Non-pigmented ciliary epithelial cell (primary cell): ENCODE data around the gene PEMT.
"Not testable (repeated sequence)": the region's sequence is repeated elsewhere in the genome, so short reads cannot be mapped to it uniquely, and the experiment has no call there.

Source experiments
- DNase-seq: peaks from one replicate; pipeline ENCODE4 v3.0.0-alpha.2; 2010; ENCODE audit warnings: low read depth

The PEMT gene

GRCh38 chr17:17591355-17592298 lies at the start of gene PEMT:
Gene PEMT (minus strand): TSS chr17:17591708. CDS start chr17:17591626, 82 bp downstream.
- DNase-seq: peak; percentile 96

DNA sequence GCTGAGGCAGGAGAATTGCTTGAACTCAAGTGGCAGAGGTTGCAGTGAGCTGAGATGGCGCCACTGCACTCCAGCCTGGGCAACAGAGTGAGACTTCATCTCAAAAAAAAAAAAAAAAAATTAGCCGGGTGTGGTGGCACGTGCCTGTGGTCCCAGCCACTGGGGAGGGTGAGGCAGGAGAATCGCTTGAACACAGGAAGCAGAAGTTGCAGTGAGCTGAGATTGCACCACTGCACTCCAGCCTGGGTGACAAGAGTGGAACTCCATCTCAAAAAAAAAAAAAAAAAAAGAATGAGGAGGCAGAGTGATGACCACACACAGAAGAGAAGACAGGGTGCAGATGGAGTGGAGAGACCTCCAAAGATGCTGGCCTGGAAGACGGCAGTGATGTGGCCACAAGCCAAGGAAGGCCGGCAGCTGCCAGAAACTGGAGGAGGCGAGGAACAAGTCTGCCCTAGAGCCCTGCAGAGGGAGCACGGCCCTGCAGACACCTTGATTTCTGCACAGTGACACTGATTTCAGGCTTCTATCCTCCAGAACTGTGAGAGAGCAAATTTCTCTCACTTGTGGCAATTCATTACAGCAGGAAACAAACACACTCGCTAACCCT lies 48.3 kb upstream of the PEMT start:
- not testable (repeated sequence) for DNase-seq

DNA sequence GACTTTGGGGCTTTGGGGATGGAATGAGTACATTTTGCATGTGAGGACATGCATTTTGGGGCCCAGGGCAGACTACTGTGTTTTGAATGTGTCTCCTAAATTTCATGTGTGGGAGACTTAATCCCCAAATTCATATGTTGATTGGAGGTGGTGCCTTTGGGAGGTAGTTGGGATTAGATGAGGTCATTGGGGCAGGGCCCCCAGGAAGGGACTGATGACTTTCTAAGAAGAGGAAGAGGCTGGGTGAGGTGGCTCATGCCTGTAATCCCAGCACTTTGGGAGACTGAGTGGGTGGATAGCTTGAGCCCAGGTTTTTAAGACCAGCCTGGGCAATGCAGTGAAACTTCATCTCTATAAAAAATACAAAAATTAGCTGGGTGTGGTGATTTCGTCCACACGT lies 47.0 kb upstream of the PEMT start:
- no peak for DNase-seq

DNA sequence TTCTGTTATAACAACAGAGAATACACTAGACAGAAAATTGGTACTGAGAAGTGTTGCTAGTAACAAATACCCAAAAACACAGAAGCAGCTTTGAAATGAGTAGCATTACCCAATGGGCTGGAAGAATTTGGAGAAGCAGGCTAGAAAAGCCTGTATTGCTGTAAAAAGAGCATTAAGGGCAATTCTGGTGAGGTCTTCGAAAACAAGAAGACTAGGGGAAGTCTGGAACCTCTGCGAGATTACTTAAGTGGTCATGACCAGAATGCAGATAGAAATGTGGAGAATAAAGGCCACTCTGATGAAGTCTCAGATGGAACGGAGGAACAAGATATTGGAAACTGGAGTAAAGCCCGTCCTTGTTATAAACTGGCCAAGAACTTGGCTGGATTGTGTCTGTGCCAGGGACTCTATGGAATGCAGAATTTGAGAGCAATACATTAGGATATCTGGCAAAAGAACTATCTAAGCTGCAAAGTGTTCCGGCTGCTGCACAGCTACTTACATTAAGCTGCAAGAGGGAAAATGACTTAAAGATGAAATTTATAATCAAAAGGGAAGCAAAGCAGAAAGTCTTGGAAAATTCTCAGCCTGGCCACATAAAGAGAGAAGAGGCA lies 44.9 kb upstream of the PEMT start:
- no peak for DNase-seq

- DNase-seq: not testable (repeated sequence)
Observed at GRCh38 chr17:17635537-17636271, 44.2 kb upstream of the PEMT start.

DNA sequence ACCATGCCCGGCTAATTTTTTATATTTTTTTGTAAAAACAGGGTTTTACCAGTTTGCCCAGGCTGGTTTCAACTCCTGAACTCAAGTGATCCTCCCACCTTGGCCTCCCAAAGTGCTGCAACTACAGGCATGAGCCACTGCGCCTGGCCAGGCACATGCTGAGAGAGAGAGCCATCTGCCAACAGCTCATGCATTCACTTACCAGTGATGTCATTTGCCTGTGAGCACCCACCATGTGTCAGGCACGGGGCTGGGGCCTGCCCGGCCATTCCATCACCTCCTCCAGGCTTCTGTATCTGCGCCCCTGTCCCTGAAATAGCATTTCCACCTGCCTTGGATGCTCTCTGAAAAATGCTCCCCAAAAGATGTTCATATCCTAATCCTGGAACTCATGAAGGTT lies 43.6 kb upstream of the PEMT start:
- no peak for DNase-seq

GRCh38 chr17:17633310-17633709 lies 41.8 kb upstream of the PEMT start:
- no peak for DNase-seq

DNA sequence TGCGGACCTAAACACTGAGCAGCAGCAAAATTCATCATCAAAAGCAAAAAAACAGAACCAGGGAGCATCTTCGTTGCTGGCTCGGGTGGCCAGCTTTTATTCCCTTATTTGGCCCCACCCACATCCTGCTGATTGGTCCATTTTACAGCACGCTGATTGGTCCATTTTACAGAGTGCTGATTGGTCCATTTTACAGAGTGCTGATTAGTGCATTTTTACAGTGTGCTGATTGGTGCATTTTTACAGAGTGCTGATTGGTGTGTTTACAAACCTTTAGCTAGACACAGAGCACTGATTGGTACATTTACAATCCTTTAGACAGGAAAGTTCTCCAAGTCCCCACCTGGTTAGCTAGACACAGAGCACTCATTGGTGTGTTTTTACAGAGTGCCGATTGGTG lies 41.2 kb upstream of the PEMT start:
- not testable (repeated sequence) for DNase-seq

DNA sequence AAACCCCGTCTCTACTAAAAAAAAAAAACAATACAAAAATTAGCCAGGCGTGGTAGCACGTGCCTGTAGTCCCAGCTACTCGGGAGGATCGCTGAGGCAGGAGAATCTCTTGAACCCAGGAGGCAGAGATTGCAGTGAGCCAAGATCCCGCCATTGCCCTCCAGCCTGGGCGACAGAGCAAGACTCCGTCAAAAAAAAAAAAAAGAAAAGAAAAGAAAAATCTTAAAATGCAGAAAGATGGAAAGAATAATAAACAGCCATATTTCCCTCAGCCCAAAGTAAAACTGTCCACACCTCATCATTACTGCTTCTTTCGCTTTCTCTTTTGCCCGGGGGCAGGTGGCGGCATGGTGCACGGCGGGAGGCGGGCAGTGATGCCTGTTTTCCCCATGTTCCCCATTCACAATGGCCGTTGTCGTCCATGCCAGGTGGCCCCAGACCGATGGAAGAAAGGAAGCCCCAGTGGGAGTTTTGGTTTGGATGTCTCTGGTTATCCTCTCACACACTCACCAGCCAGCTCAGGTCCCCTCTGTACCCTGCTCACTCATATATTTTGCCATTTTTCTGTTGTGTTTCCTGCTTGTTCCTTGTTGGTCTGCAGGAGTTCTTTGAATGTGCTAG lies 37.0 kb upstream of the PEMT start:
- DNase-seq: no peak

GRCh38 chr17:17626840-17627239 lies 35.3 kb upstream of the PEMT start:
- DNase-seq: no peak

GRCh38 chr17:17626151-17626805 lies 34.8 kb upstream of the PEMT start:
- no peak for DNase-seq

- DNase-seq: no peak
Observed at GRCh38 chr17:17624741-17625140, 33.2 kb upstream of the PEMT start.

DNA sequence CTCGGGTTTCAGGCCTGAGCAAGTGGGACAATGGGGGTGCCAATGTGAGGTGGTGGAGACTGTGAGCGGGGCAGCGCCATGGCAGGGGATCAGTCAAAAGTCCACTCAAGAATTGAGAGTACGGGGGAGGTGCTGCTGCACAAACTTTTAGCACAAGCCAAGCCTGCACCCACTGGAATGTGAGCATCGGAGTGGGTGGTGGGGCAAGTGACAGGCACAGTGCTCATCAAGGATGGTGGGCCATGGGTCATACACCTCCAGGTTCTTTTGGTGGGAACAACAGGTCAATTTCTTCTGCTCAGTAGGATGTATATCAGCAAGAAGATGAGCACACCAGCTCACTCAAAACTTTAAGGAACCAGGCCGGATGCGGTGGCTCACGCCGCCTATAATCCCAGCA lies 32.4 kb upstream of the PEMT start:
- no peak for DNase-seq

- no peak for DNase-seq
Observed at GRCh38 chr17:17621254-17621653, 29.7 kb upstream of the PEMT start.

GRCh38 chr17:17613708-17614114 lies 22.2 kb upstream of the PEMT start:
- peak; percentile 51 for DNase-seq

DNA sequence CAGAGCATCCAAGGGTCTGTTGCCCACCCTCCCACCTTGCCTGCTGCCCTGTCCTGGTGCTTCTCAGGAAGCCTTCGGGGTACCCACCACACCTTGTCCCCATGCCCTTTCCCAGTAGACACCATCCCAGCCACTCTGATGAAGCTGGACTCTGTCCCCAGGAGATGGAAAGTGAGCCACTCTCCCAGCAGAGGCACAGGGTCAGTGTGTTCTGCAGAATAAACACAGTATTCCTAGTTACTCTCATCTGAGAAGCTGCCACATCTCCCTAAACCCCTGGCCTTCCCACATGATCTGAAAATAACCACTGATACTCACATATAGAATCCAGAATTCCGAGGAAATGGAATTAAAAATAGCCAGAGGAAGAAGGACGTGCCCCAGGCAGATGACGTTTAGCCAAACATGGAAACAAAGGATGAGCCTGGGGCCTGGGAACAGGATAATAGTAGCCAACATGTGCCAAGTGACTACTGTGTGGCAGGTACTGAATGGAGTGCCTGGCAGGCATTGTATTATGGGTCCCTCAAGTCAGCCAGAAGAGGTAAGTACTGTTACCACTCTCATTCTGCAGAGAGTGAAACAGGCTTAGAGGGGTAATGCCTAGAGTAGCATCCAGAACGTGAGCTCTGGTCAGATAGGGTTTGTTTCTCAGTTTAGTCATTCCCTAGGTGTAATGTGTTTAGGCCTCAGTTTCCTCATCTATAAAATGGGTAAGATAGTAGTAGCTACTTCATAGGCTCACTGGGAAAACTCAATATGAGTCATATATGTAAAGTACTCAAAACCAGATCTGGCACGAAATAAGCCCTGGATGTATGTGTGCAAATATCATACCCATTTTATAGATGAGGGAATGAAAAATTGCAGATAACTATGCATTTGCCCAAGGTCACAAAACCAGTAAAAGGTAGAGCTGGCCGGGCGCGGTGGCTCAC lies 20.8 kb upstream of the PEMT start:
- DNase-seq: no peak

DNA sequence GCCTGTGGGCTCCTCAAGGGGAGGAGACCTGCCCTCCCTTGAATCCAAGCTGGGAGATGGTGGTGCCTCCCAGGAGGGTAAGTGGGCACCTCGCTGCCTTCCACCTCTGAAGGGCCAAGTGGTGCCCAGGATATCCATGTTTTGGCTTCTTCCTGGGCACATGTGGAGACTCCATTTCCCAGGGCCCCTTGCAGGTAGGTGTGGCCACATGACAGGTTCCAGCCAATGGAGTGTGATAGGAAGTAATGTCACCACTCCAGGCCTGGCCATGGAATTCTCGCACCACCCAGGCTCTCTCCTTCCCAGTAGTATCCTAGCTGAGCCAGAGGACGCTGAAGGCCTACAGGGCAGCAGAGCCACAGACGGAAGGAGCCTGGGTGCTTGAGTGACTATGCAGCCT lies 17.6 kb upstream of the PEMT start:
- DNase-seq: no peak

DNA sequence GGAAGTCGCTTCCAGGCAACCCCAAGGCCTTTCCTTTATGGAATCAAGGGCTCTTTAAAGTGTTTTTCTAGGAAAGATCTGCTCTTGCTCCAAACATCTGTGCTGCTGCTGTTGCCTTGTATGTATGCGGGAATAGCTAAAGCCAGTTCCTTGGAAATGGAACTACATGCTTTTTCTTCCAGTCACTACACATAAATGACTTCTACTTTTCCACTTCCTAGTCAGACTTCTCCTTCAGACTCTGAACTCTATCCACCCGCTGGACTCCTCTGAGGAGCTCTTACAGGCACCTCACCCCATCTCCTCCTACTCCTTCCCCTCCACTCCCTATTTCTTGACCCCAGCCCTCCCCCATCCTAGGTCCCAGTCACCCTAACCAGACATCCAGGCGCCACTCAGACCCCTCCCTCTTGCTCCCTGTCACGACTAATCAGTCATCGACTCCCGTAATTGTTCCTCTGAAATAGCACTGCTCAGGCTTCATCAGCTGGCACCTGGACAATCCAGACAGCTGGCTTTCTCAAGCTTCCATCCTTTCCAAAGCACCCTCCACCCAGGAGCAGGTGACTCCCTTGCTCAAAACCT lies 15.0 kb upstream of the PEMT start:
- no peak for DNase-seq

GRCh38 chr17:17605729-17606088 lies 14.2 kb upstream of the PEMT start:
- DNase-seq: peak; percentile 20
